GM12878 (cell line): ENCODE measurements around the gene UST. TPM values are rescaled to one million over a fixed set of nuclear protein-coding genes. Genes with fewer than 3 reads are reported as not detected.
"Not testable (repeated sequence)": the region's sequence is repeated elsewhere in the genome, so short reads cannot be mapped to it uniquely, and the experiment has no call there.

Experiments
- ATAC-seq: fragments of 200-7000 bp; cut with Tn5 transposase; 3 replicates; pipeline ENCODE4 v1.9.1; 2020; ENCODE audit warnings: mild to moderate bottlenecking, moderate library complexity
- BruUV-seq: library from RNA; stranded (reverse); fragments of 400-500 nt; replicated peaks from 2 replicates; lab custom pipeline; 2021; lab: Mats Ljungman, UMichigan
- CTCF ChIA-PET: fragments of 300-600 bp; sonication (Branson Sonifier 250); formaldehyde crosslinking; extraction: SDS; loops from one replicate; lab custom pipeline; 2021; ENCODE audit warnings: inconsistent platforms; lab: Yijun Ruan, JAX
- POLR2A ChIA-PET: fragments of 350-600 bp; formaldehyde crosslinking; extraction: SDS; loops from one replicate; lab custom pipeline; 2021; ENCODE audit warnings: inconsistent platforms; lab: Charles Lee
- RAD21 ChIA-PET: fragments of 300-600 bp; sonication (Branson Sonifier 250); formaldehyde crosslinking; loops from one replicate; lab custom pipeline; 2023; ENCODE audit warnings: antibody characterized with exemption; ENCODE audit not compliant: unreplicated experiment; lab: Charles Lee
- SMC1A ChIA-PET: fragments of 300-600 bp; sonication (Branson Sonifier 250); formaldehyde crosslinking; loops from one replicate; lab custom pipeline; 2023; ENCODE audit not compliant: unreplicated experiment, uncharacterized antibody; lab: Charles Lee
- DNase-seq: peaks from one replicate; pipeline ENCODE4 v3.0.0-alpha.2; 2011; ENCODE audit warnings: low read depth, low spot score
- FAIRE-seq: peaks from 3 replicates; lab custom pipeline; 2011; peaks lifted over from hg19 to GRCh38; lab: Jason Lieb, UNC
- H2AFZ ChIP-seq: 2 replicates; pipeline ENCODE4 v1.6.0; 2011; ENCODE audit warnings: low read depth, low read length, control low read depth; ENCODE audit not compliant: control insufficient read depth
- H3K27ac ChIP-seq: 2 replicates; pipeline ENCODE4 v1.5.1; 2011; ENCODE audit warnings: control low read depth; ENCODE audit not compliant: control insufficient read depth, insufficient read depth
- H3K27me3 ChIP-seq, 2 experiments: replicated peaks in 1 of 2; 2 replicates each; pipeline versions ENCODE4 v1.6.0 to v1.6.1; 2011; ENCODE audit warnings: low read length in 1 of 2; ENCODE audit not compliant: control insufficient read depth in 2 of 2, insufficient read depth in 2 of 2
- H3K36me3 ChIP-seq, 2 experiments: 2 replicates each; pipeline ENCODE4 v1.5.1; 2011; ENCODE audit warnings: low read length in 1 of 2; ENCODE audit not compliant: control insufficient read depth in 2 of 2, insufficient read depth in 2 of 2
- H3K4me1 ChIP-seq: 2 replicates; pipeline ENCODE4 v1.6.1; 2011; ENCODE audit warnings: mild to moderate bottlenecking, low read length, moderate library complexity, mixed read lengths; ENCODE audit not compliant: control insufficient read depth, insufficient read depth
- H3K4me2 ChIP-seq: 2 replicates; pipeline ENCODE4 v1.6.0; 2011; ENCODE audit warnings: control low read depth; ENCODE audit not compliant: control insufficient read depth, insufficient read depth
- H3K4me3 ChIP-seq: fragments of 200-600 bp; sonication (generic); 2 replicates; pipeline ENCODE4 v1.5.1; 2016
- H3K79me2 ChIP-seq: 2 replicates; pipeline ENCODE4 v1.6.0; 2011; ENCODE audit warnings: low read length; ENCODE audit not compliant: control insufficient read depth, insufficient read depth
- H3K9ac ChIP-seq: 2 replicates; pipeline ENCODE4 v1.8.0; 2011; ENCODE audit warnings: low read length, control low read depth, mixed read lengths; ENCODE audit not compliant: control insufficient read depth, insufficient read depth
- H3K9me3 ChIP-seq: replicated peaks from 3 replicates; pipeline ENCODE4 v1.5.1; 2011; ENCODE audit warnings: mild to moderate bottlenecking, low read length; ENCODE audit not compliant: control insufficient read depth, insufficient read depth
- H4K20me1 ChIP-seq: 2 replicates; pipeline ENCODE4 v1.6.0; 2011; ENCODE audit not compliant: control insufficient read depth, insufficient read depth
- DPF2 ChIP-seq: fragments of 450-650 bp; IDR thresholded peaks from 2 replicates; pipeline ENCODE4 v1.6.1; 2017; ENCODE audit warnings: mild to moderate bottlenecking
- ETV6 ChIP-seq, 2 experiments: fragments of 450-650 bp in 1 of 2; IDR thresholded peaks in 1 of 2; conservative IDR thresholded peaks in 1 of 2; 2 replicates each; pipeline ENCODE4 v1.6.1; 2014; ENCODE audit warnings: antibody characterized with exemption in 1 of 2, borderline replicate concordance in 1 of 2, low read depth in 1 of 2, mild to moderate bottlenecking in 1 of 2, moderate library complexity in 1 of 2
- NFIC ChIP-seq: IDR thresholded peaks from 2 replicates; pipeline ENCODE4 v1.6.1; 2012; ENCODE audit warnings: low read depth, mild to moderate bottlenecking, inconsistent platforms, low read length, moderate library complexity
- PAX5 ChIP-seq: IDR thresholded peaks from 2 replicates; pipeline ENCODE4 v1.6.1; 2011; ENCODE audit warnings: low read depth, low read length, borderline replicate concordance
- STAT3 ChIP-seq: IDR thresholded peaks from 2 replicates; pipeline ENCODE4 v1.6.1; 2011; ENCODE audit warnings: low read depth, low read length, improper control_type of control experiment
- YY1 ChIP-seq: IDR thresholded peaks from 2 replicates; pipeline ENCODE4 v1.6.1; 2011; ENCODE audit warnings: low read depth, mild to moderate bottlenecking, low read length
- ZNF24 ChIP-seq: fragments of 450-650 bp; IDR thresholded peaks from 2 replicates; pipeline ENCODE4 v1.6.1; 2017; ENCODE audit warnings: antibody characterized with exemption, mild to moderate bottlenecking
- WGBS: methylation state at CpG from one replicate; pipeline ENCODE4 v1.1.6; 2016; ENCODE audit warnings: low lambda C conversion rate; ENCODE audit not compliant: insufficient replicate concordance, insufficient coverage; ENCODE audit errors: missing lambda C conversion rate; 5-methylcytosine and 5-hydroxymethylcytosine counted together
- in situ Hi-C: fragments of 300-500 bp; cut with MboI; formaldehyde crosslinking; loops from 9 replicates; pipeline ENCODE4 v1.14.3; 2018; ENCODE audit warnings: mixed read lengths
- intact Hi-C: fragments of 100-400 bp; cut with micrococcal nuclease; formaldehyde crosslinking; loops from one replicate; pipeline ENCODE4 v1.14.2; 2022; ENCODE audit not compliant: unreplicated experiment
- polyA plus RNA-seq, 11 experiments: library from polyadenylated mRNA; depleted of rRNA in 4 of 11; unstranded in 6 of 11; stranded (reverse) in 5 of 11; fragments of >200 nt; fragmentation: Nextera tagmentation in 4 of 11; fragmentation: Illumina TruSeq in 1 of 11; extraction: Ambion mirVana in 4 of 11; extraction: Trizol in 1 of 11; gene quantifications; 1 replicate in 1 of 11; 2 replicates in 10 of 11; pipeline versions ENCODE4 v1.2.1 to v1.2.3, GENCODE V29; 2011 to 2016; ENCODE audit warnings: inconsistent platforms in 2 of 11, missing spikeins in 2 of 11, low read depth in 1 of 11
- total RNA-seq, 4 experiments: library from RNA; depleted of rRNA in 3 of 4; stranded (reverse); fragments of >200 nt in 3 of 4; fragmentation: Illumina TruSeq in 1 of 4; extraction: Trizol in 1 of 4; gene quantifications; 2 replicates each; pipeline versions ENCODE4 v1.2.1 to v1.2.3, GENCODE V29; 2013 to 2021
- TF ChIP-seq, protein P1 (sequence below): fragments of 450-650 bp; formaldehyde crosslinking; IDR thresholded peaks from 2 replicates; pipeline ENCODE4 v1.4.0; 2022; ENCODE audit warnings: mild to moderate bottlenecking, moderate library complexity
- TF ChIP-seq, protein P2 (sequence below): IDR thresholded peaks from 2 replicates; pipeline ENCODE4 v1.6.1; 2011; ENCODE audit warnings: borderline replicate concordance, low read depth, mild to moderate bottlenecking, moderate library complexity, mixed read lengths, low read length; ENCODE audit not compliant: insufficient read depth; ENCODE audit errors: extremely low read length
- TF ChIP-seq, protein P3 (sequence below): IDR thresholded peaks from 2 replicates; pipeline ENCODE4 v1.6.1; 2012; ENCODE audit warnings: low read depth, low read length, improper control_type of control experiment

The UST gene
- total and polyA plus RNA-seq, 10 of the 15 experiments (the other 5 are each of a cell fraction or from before 2014, with no cell fraction given), result 0.74 to 43.3 (median 2.2) TPM

DNA sequence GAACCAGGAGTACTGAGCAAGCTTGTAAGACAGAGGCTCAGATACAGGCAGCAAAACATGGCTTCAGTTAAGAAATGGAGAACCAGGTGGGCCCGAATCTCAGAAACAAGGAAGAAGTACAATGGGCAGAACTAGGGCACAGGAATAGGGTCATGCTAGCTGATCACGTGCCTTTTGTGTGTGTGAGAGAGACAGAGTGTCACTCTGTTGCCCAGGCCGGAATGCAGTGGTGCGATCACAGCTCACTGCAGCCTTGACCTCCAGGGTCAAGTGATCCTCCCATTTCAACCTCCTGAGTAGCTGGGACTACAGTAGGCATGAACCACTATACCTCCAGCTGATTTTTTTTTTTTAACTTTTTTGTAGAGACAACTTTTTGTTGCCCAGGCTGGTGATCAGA lies 257.8 kb downstream of the UST start:
- no peaks in the 10 kb centered on the region for H4K20me1 ChIP-seq
- FAIRE-seq (no peak), DNase-seq (no peak), ATAC-seq (no peak)
- no peak overlapping the region for H3K4me3 ChIP-seq
- RAD21 ChIA-PET, result no interaction called here
- TF ChIP-seq, protein P1, sequence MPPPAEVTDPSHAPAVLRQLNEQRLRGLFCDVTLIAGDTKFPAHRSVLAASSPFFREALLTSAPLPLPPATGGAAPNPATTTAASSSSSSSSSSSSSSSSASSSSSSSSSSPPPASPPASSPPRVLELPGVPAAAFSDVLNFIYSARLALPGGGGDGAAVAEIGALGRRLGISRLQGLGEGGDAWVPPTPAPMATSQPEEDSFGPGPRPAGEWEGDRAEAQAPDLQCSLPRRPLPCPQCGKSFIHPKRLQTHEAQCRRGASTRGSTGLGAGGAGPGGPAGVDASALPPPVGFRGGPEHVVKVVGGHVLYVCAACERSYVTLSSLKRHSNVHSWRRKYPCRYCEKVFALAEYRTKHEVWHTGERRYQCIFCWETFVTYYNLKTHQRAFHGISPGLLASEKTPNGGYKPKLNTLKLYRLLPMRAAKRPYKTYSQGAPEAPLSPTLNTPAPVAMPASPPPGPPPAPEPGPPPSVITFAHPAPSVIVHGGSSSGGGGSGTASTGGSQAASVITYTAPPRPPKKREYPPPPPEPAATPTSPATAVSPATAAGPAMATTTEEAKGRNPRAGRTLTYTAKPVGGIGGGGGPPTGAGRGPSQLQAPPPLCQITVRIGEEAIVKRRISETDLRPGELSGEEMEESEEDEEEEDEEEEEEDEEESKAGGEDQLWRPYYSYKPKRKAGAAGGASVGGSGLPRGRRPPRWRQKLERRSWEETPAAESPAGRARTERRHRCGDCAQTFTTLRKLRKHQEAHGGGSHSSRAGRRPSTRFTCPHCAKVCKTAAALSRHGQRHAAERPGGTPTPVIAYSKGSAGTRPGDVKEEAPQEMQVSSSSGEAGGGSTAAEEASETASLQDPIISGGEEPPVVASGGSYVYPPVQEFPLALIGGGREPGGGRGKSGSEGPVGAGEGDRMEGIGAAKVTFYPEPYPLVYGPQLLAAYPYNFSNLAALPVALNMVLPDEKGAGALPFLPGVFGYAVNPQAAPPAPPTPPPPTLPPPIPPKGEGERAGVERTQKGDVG (CRISPR knock-in tag), result no peak
- no peak for TF ChIP-seq ZNF24
- TF ChIP-seq STAT3, result no peak
- no peak for TF ChIP-seq NFIC
- TF ChIP-seq YY1, result no peak
- no peak for TF ChIP-seq DPF2
- TF ChIP-seq ETV6 (conservative IDR thresholded peaks at IDR 0.05 in 1 of 2, IDR thresholded peaks at IDR 0.05 in 1 of 2; ENCODE audit: borderline replicate concordance in 1 of 2, low read depth in 1 of 2), result no peak
- TF ChIP-seq, protein P2, sequence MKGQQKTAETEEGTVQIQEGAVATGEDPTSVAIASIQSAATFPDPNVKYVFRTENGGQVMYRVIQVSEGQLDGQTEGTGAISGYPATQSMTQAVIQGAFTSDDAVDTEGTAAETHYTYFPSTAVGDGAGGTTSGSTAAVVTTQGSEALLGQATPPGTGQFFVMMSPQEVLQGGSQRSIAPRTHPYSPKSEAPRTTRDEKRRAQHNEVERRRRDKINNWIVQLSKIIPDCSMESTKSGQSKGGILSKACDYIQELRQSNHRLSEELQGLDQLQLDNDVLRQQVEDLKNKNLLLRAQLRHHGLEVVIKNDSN, result no peak
- TF ChIP-seq, protein P3, sequence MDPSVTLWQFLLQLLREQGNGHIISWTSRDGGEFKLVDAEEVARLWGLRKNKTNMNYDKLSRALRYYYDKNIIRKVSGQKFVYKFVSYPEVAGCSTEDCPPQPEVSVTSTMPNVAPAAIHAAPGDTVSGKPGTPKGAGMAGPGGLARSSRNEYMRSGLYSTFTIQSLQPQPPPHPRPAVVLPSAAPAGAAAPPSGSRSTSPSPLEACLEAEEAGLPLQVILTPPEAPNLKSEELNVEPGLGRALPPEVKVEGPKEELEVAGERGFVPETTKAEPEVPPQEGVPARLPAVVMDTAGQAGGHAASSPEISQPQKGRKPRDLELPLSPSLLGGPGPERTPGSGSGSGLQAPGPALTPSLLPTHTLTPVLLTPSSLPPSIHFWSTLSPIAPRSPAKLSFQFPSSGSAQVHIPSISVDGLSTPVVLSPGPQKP, result no peak
- no peak for TF ChIP-seq PAX5
- H3K9ac ChIP-seq, result no peak overlapping the region
- in situ Hi-C loops (no loop called here), intact Hi-C loops (no loop called here)
- no peak overlapping the region for H3K27ac ChIP-seq
- H3K9me3 ChIP-seq, result peaks cover 5% of the 10 kb centered on the region
- H3K36me3 ChIP-seq, result no peaks in the 10 kb centered on the region
- no TSS peak for BruUV-seq
- H2AFZ ChIP-seq, result no peak overlapping the region
- POLR2A ChIA-PET, result no interaction called here
- H3K27me3 ChIP-seq, result no peaks in the 10 kb centered on the region
- H3K4me1 ChIP-seq, result no peaks in the 10 kb centered on the region
- no peak overlapping the region for H3K4me2 ChIP-seq
- 64% methylated on average over 4 of the region's 4 CpGs for WGBS
- SMC1A ChIA-PET, result interaction anchor here (1.9 kb wide), 1 partner anchor 32 kb away, joined by 6 read pairs; no protein-coding TSS in a partner anchor
- CTCF ChIA-PET, result interaction anchor here (1.4 kb wide), 1 partner anchor 14 kb away, joined by 3 read pairs; no protein-coding TSS in a partner anchor
- no peaks in the 10 kb centered on the region for H3K79me2 ChIP-seq

DNA sequence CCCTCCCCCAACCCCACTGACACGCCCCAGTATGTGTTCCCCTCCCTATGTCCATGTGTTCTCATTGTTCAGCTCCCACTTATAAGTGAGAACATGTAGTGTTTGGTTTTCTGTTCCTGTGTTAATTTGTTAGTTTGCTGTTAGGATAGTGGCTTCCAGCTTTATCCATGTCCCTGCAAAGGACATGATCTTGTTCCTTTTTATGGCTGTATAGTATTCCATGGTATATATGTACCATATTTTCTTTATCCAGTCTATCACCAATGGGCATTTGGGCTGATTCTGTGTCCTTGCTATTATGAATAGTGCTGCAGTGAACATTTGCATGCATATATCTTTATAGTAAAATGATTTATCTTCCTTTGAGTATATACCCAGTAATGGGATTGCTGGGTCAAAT lies 259.4 kb downstream of the UST start:
- POLR2A ChIA-PET, FAIRE-seq, BruUV-seq, H3K27me3 ChIP-seq, intact Hi-C loops, H3K4me3 ChIP-seq, ATAC-seq, in situ Hi-C loops, H3K4me1 ChIP-seq, H3K9ac ChIP-seq, H3K27ac ChIP-seq, H3K36me3 ChIP-seq, RAD21 ChIA-PET, H3K79me2 ChIP-seq, H2AFZ ChIP-seq, H3K9me3 ChIP-seq, H3K4me2 ChIP-seq, DNase-seq, H4K20me1 ChIP-seq: not testable (repeated sequence)
- SMC1A ChIA-PET, result interaction anchor here (1.9 kb wide), 1 partner anchor 34 kb away, joined by 6 read pairs; no protein-coding TSS in a partner anchor
- CTCF ChIA-PET, result interaction anchor here (1.0 kb wide), 1 partner anchor 539 kb away, joined by 3 read pairs; the partner anchor contains the start of gene PPIL4
- WGBS, result 13% methylated on average over 1 of the region's 1 CpG
